Chondrocyte (in vitro differentiated cells): ENCODE measurements around the gene APLP2. TPM values are rescaled to one million over a fixed set of nuclear protein-coding genes. Genes with fewer than 3 reads are reported as not detected.
"Not testable (repeated sequence)": the region's sequence is repeated elsewhere in the genome, so short reads cannot be mapped to it uniquely, and the experiment has no call there.

Experiments used
- DNase-seq: peaks from one replicate; pipeline ENCODE4 v3.0.0; 2021; ENCODE audit warnings: mixed read lengths, low spot score
- H3K27ac Mint-ChIP-seq: one replicate; pipeline ENCODE4 v1.8.0; 2021; ENCODE audit warnings: mild to moderate bottlenecking, moderate library complexity, mixed read lengths; ENCODE audit not compliant: unreplicated experiment
- H3K27me3 Mint-ChIP-seq: 2 replicates; pipeline ENCODE4 v1.8.0; 2021; ENCODE audit warnings: low read depth, mixed read lengths
- H3K36me3 Mint-ChIP-seq: 2 replicates; pipeline ENCODE4 v1.8.0; 2021; ENCODE audit warnings: low read depth, mixed read lengths
- H3K4me1 Mint-ChIP-seq: 2 replicates; pipeline ENCODE4 v1.8.0; 2021; ENCODE audit warnings: low read depth, mild to moderate bottlenecking, mixed read lengths
- H3K4me3 Mint-ChIP-seq: one replicate; pipeline ENCODE4 v1.8.0; 2021; ENCODE audit warnings: mild to moderate bottlenecking, moderate library complexity, mixed read lengths; ENCODE audit not compliant: unreplicated experiment
- H3K9me3 Mint-ChIP-seq: 2 replicates; pipeline ENCODE4 v1.8.0; 2021; ENCODE audit warnings: low read depth, mixed read lengths
- CTCF ChIP-seq: fragments of 200-600 bp; sonication (generic); IDR thresholded peaks from 2 replicates; pipeline ENCODE4 v1.5.0; 2021; ENCODE audit warnings: antibody characterized with exemption, mild to moderate bottlenecking, moderate library complexity
- long read RNA-seq: library from polyadenylated mRNA; stranded (forward); transcript quantifications from one replicate; pipeline ENCODE4 v2.0.0, GENCODE V29; 2021
- total RNA-seq: library from RNA; stranded (reverse); gene quantifications from 3 replicates; pipeline ENCODE4 v1.2.1, GENCODE V29; 2021

Gene APLP2
- total RNA-seq = 355 to 358 TPM (median 358 TPM) in 3 replicates
- long read RNA-seq, transcript APLP2-201 (18 exons, 3,727 nt) = minor isoform, 9 of 921 reads
- long read RNA-seq, transcript APLP2-203 (17 exons, 3,270 nt) = minor isoform, 92 of 921 reads
- long read RNA-seq, transcript APLP2-210 (16 exons, 2,530 nt) = major isoform, 679 of 921 reads
- long read RNA-seq, partial matches to known transcripts = 73 of 921 reads
- long read RNA-seq, other reads (novel, unspliced or antisense) = 65 of 921 reads

- Mint-ChIP-seq H3K27me3 (no peaks in the 10 kb centered on the region), H3K27ac (peak within 1 kb of the TSS; percentile 96), H3K9me3 (no peaks in the 10 kb centered on the region), H3K4me3 (peak within 1 kb of the TSS; percentile 89), H3K4me1 (peaks cover 29% of the 10 kb centered on the region), H3K36me3 (no peaks in the 10 kb centered on the region)
- peak; percentile 99 for DNase-seq
- TF ChIP-seq CTCF = no peak
Measured at GRCh38 chr11:130069659-130070108, at the start of gene APLP2. TSS of gene APLP2 (plus strand) at chr11:130069894. CDS start at chr11:130069978, 84 bp downstream.

- Mint-ChIP-seq H3K4me3 (no peak overlapping the region), H3K27me3 (no peaks in the 10 kb centered on the region), H3K9me3 (no peaks in the 10 kb centered on the region), H3K4me1 (peaks cover 25% of the 10 kb centered on the region), H3K36me3 (no peaks in the 10 kb centered on the region), H3K27ac (no peak overlapping the region)
- TF ChIP-seq CTCF = no peak
- DNase-seq = no peak
Measured at GRCh38 chr11:130020323-130020722, 49.4 kb upstream of the APLP2 start.

- not testable (repeated sequence) for H3K4me3 Mint-ChIP-seq, DNase-seq, H3K27me3 Mint-ChIP-seq, H3K9me3 Mint-ChIP-seq, H3K27ac Mint-ChIP-seq, H3K36me3 Mint-ChIP-seq
- peaks cover 25% of the 10 kb centered on the region for H3K4me1 Mint-ChIP-seq
Measured at GRCh38 chr11:130021606-130022005, 48.1 kb upstream of the APLP2 start.

GRCh38 chr11:130022799-130023198 is 46.9 kb upstream of the APLP2 start:
- no peak overlapping the region for H3K4me3 Mint-ChIP-seq

GRCh38 chr11:130023204-130023603 is 46.5 kb upstream of the APLP2 start:
- no peaks in the 10 kb centered on the region for H3K9me3 Mint-ChIP-seq
- peaks cover 25% of the 10 kb centered on the region for H3K4me1 Mint-ChIP-seq
- DNase-seq = no peak
- no peak overlapping the region for H3K4me3 Mint-ChIP-seq
- H3K36me3 Mint-ChIP-seq = no peaks in the 10 kb centered on the region
- peak overlapping the region; percentile 37 for H3K27ac Mint-ChIP-seq
- no peaks in the 10 kb centered on the region for H3K27me3 Mint-ChIP-seq
- no peak for TF ChIP-seq CTCF

More at GRCh38 chr11:130022799-130023198, 46.9 kb upstream of the APLP2 start:
- H3K36me3 Mint-ChIP-seq = no peaks in the 10 kb centered on the region
- no peak for DNase-seq
- no peak for TF ChIP-seq CTCF
- no peaks in the 10 kb centered on the region for H3K9me3 Mint-ChIP-seq
- H3K27me3 Mint-ChIP-seq = no peaks in the 10 kb centered on the region
- H3K27ac Mint-ChIP-seq = peak overlapping the region; percentile 37
- peaks cover 25% of the 10 kb centered on the region for H3K4me1 Mint-ChIP-seq

GRCh38 chr11:130024361-130024760 is 45.3 kb upstream of the APLP2 start:
- Mint-ChIP-seq H3K4me1 (peaks cover 28% of the 10 kb centered on the region), H3K4me3 (no peak overlapping the region), H3K9me3 (no peaks in the 10 kb centered on the region), H3K36me3 (no peaks in the 10 kb centered on the region), H3K27me3 (no peaks in the 10 kb centered on the region), H3K27ac (no peak overlapping the region)
- no peak for DNase-seq
- TF ChIP-seq CTCF = no peak
